Fibroblast of lung (primary cell): ENCODE measurements around the gene CHCHD10.

Experiments
- CTCF ChIP-seq, 2 donors: IDR thresholded peaks in 1 of 2; conservative IDR thresholded peaks in 1 of 2; 1 replicate in 1 of 2; 2 replicates in 1 of 2; pipeline ENCODE4 v1.5.1; 2011 to 2012; ENCODE audit warnings: low read length in 2 of 2, control low read depth in 1 of 2, inconsistent platforms in 1 of 2, low read depth in 1 of 2, mild to moderate bottlenecking in 1 of 2
- EZH2 ChIP-seq: IDR thresholded peaks from 2 replicates; pipeline ENCODE4 v1.5.1; 2012; ENCODE audit warnings: low read length, control low read depth, mild to moderate bottlenecking; ENCODE audit errors: missing control alignments

- TF ChIP-seq CTCF (conservative IDR thresholded peaks at IDR 0.05 in 1 of 2, IDR thresholded peaks at IDR 0.05 in 1 of 2; ENCODE audit: low read depth in 1 of 2, low read length in 2 of 2), result no peak
- no peak for TF ChIP-seq EZH2
Observed at GRCh38 chr22:23763954-23764353, 3.8 kb downstream of the CHCHD10 start.
